Measurements from ENCODE around the gene ECEL1. TPM values are rescaled to one million over a fixed set of nuclear protein-coding genes. Genes with fewer than 3 reads are reported as not detected.

Gene ECEL1
- total RNA-seq, 1 donor from 2014 or later = 0.50 TPM

GRCh38 chr2:232432598-232433184 lies 54.9 kb downstream of the ECEL1 start:
- H3K4me1 Mint-ChIP-seq (ENCODE audit: low read depth) = no peaks in the 10 kb centered on the region
- no peak overlapping the region for H3K27ac Mint-ChIP-seq
- no peaks in the 10 kb centered on the region for H3K9me3 Mint-ChIP-seq
- no peak for DNase-seq (ENCODE audit: low spot score)
- intact Hi-C loops (cut with micrococcal nuclease) = no loop called here
- H3K4me3 Mint-ChIP-seq (ENCODE audit: low read depth) = no peak overlapping the region
- H3K27me3 Mint-ChIP-seq (ENCODE audit: low read depth) = peaks cover 1% of the 10 kb centered on the region
- H3K36me3 Mint-ChIP-seq (ENCODE audit: low read depth) = no peaks in the 10 kb centered on the region

DNA sequence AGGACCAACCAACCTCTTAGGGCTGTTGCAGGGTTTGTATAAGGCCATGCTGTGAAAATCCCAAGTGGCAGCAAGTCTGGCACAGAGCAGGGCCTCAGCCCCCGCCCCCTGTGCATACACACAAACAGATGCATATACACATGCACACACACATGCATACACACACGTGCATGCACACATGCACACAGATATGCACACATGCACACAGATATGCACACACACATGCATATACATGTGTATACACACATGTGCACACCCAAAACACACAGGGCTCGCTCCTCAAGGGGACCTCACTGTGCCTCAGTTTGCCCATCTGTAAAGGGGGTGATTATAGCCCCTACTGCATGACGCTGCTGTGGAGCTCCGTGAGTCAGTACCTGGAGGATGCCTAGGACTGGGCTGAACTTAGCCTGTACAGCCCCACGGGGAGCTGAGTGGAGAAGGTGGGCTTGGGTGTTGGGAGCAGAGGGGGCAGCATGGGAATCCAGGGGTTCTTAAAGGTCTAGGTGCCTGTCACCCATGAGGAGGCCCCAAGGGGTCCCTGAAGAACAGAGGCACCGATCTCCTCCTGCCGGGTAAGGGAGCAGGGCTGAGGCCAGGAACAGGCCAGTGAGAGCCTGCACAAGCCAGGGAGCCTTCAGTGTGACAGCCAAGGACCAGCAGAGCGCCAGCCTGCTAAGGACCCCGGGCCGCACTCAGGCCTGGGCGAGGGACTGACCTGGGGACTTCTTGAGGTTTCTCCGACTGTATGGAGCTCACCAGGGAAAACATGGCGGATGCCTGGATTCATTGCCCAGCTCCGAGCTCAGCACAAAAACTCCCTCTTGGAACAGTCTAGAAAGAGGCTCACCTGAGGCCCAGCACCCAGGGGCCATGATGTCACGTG lies 55.7 kb downstream of the ECEL1 start:
- peaks cover 1% of the 10 kb centered on the region for H3K27me3 Mint-ChIP-seq (ENCODE audit: low read depth)
- no peaks in the 10 kb centered on the region for H3K9me3 Mint-ChIP-seq
- DNase-seq (ENCODE audit: low spot score) = no peak
- H3K36me3 Mint-ChIP-seq (ENCODE audit: low read depth) = no peaks in the 10 kb centered on the region
- intact Hi-C loops (cut with micrococcal nuclease) = no loop called here
- no peak overlapping the region for H3K27ac Mint-ChIP-seq
- no peaks in the 10 kb centered on the region for H3K4me1 Mint-ChIP-seq (ENCODE audit: low read depth)
- H3K4me3 Mint-ChIP-seq (ENCODE audit: low read depth) = no peak overlapping the region

Other genes with a start within 250 kb of the ECEL1 start
- not detected in 2 replicates for gene ALPP, start 109.1 kb downstream of the ECEL1 start, total RNA-seq
- gene ALPG, start 81.0 kb downstream of the ECEL1 start, total RNA-seq = not detected in 2 replicates
- gene ALPI, start 31.7 kb downstream of the ECEL1 start, total RNA-seq = not detected in 2 replicates
- gene PRSS56, start 32.6 kb upstream of the ECEL1 start, total RNA-seq = not detected in 2 replicates
- not detected in 2 replicates for gene CHRND, start 38.3 kb upstream of the ECEL1 start, total RNA-seq
- not detected in 2 replicates for gene CHRNG, start 51.9 kb upstream of the ECEL1 start, total RNA-seq
- 7.4 and 9.1 TPM in 2 replicates for gene TIGD1, start 62.7 kb upstream of the ECEL1 start, total RNA-seq
- 85.0 and 88.4 TPM in 2 replicates for gene EIF4E2, start 62.9 kb upstream of the ECEL1 start, total RNA-seq
- 0.16 and 0.48 TPM in 2 replicates for gene EFHD1, start 145.8 kb upstream of the ECEL1 start, total RNA-seq
- gene GIGYF2, start 209.5 kb upstream of the ECEL1 start, total RNA-seq = 63.7 and 64.7 TPM in 2 replicates